ENCODE measurements around the gene RALB.
"Not testable (repeated sequence)": the region's sequence is repeated elsewhere in the genome, so short reads cannot be mapped to it uniquely, and the experiment has no call there.

RALB gene

DNA sequence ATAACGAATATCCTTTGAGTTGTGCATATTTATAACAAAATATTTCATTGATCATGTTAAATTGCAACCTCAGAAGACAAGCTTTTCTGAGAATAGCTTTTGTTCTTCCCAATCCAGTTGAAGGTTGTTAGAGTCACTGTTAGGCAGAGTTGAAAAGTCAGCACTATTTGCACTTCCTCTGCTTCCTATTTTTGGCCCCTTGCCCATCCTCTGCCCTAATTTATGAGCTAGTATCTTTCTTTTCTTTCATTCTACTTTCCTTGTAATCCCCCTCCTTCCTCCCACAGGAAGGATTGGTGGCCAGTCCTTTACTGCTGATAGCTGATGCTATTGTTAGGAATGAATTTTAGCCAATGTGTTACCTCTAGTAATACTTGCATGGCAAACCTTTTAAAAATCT, 4.9 kb downstream of the RALB start:
- peaks cover 9% of the 10 kb centered on the region; the same call in 1 of the 2 replicates for H3K79me2 ChIP-seq (ENCODE audit: control insufficient read depth, low read length)
- no peak for TF ChIP-seq EZH2phosphoT487 (IDR thresholded peaks at IDR 0.05; ENCODE audit: borderline replicate concordance, low read length)
- TF ChIP-seq, protein P1, sequence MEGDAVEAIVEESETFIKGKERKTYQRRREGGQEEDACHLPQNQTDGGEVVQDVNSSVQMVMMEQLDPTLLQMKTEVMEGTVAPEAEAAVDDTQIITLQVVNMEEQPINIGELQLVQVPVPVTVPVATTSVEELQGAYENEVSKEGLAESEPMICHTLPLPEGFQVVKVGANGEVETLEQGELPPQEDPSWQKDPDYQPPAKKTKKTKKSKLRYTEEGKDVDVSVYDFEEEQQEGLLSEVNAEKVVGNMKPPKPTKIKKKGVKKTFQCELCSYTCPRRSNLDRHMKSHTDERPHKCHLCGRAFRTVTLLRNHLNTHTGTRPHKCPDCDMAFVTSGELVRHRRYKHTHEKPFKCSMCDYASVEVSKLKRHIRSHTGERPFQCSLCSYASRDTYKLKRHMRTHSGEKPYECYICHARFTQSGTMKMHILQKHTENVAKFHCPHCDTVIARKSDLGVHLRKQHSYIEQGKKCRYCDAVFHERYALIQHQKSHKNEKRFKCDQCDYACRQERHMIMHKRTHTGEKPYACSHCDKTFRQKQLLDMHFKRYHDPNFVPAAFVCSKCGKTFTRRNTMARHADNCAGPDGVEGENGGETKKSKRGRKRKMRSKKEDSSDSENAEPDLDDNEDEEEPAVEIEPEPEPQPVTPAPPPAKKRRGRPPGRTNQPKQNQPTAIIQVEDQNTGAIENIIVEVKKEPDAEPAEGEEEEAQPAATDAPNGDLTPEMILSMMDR (IDR thresholded peaks at IDR 0.05; ENCODE audit: low read depth, low read length, poor library complexity, severe bottlenecking), result no peak
- no peaks in the 10 kb centered on the region for H3K9me2 ChIP-seq (replicated peaks; ENCODE audit: control insufficient read depth, low read length)
- no peak overlapping the region for H3K4me3 ChIP-seq (ENCODE audit: low read length)
- H4K20me1 ChIP-seq (ENCODE audit: control insufficient read depth, insufficient read depth, low read depth, low read length), result no peaks in the 10 kb centered on the region
- H3K36me3 ChIP-seq (ENCODE audit: control insufficient read depth, low read length), result no peaks in the 10 kb centered on the region
- H3K4me2 ChIP-seq (ENCODE audit: low read length), result no peak overlapping the region
- H3F3A ChIP-seq (ENCODE audit: control insufficient read depth, insufficient read depth), result no peaks in the 10 kb centered on the region
- H3K4me1 ChIP-seq (ENCODE audit: control insufficient read depth, low read length), result peaks cover 33% of the 10 kb centered on the region
- H3K27me3 ChIP-seq (ENCODE audit: control insufficient read depth, low read length), result peaks cover 10% of the 10 kb centered on the region
- H3K9me3 ChIP-seq (ENCODE audit: control insufficient read depth, insufficient read depth, low read length), result no peaks in the 10 kb centered on the region
- H3K27ac ChIP-seq (ENCODE audit: low read depth, low read length), result no peak overlapping the region

DNA sequence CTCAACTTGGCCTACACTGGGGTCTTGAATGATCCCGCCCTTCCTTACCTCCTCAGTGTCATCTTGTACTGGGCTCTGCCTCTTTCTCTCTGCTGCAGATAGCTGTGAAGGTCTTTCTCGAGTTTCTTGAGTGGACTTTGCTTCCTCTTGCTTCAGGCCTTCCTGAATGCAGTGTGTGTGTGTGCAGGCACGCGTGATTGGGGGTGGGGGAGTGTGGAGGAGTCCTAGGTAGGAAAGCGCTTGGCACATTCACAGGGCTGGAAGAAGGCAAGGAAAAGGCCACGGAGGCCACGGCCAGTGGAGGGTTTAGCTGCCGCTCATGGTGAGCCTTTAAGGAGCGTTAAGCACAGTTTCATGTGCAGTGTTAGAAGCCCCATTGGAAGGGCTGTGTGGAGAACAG, 5.5 kb downstream of the RALB start:
- no peak for TF ChIP-seq EZH2phosphoT487 (IDR thresholded peaks at IDR 0.05; ENCODE audit: borderline replicate concordance, low read length)
- TF ChIP-seq, protein P1 (IDR thresholded peaks at IDR 0.05; ENCODE audit: low read depth, low read length, poor library complexity, severe bottlenecking), result no peak
- H3K4me1 ChIP-seq (ENCODE audit: control insufficient read depth, low read length), result peaks cover 33% of the 10 kb centered on the region
- no peaks in the 10 kb centered on the region for H3K36me3 ChIP-seq (ENCODE audit: control insufficient read depth, low read length)
- no peak overlapping the region for H3K4me3 ChIP-seq (ENCODE audit: low read length)
- H3K27ac ChIP-seq (ENCODE audit: low read depth, low read length), result no peak overlapping the region
- no peaks in the 10 kb centered on the region for H4K20me1 ChIP-seq (ENCODE audit: control insufficient read depth, insufficient read depth, low read depth, low read length)
- no peaks in the 10 kb centered on the region for H3F3A ChIP-seq (ENCODE audit: control insufficient read depth, insufficient read depth)
- H3K9me3 ChIP-seq (ENCODE audit: control insufficient read depth, insufficient read depth, low read length), result no peaks in the 10 kb centered on the region
- H3K79me2 ChIP-seq (ENCODE audit: control insufficient read depth, low read length), result peaks cover 9% of the 10 kb centered on the region; the same call in 1 of the 2 replicates
- no peaks in the 10 kb centered on the region for H3K9me2 ChIP-seq (replicated peaks; ENCODE audit: control insufficient read depth, low read length)
- no peak overlapping the region for H3K4me2 ChIP-seq (ENCODE audit: low read length)
- H3K27me3 ChIP-seq (ENCODE audit: control insufficient read depth, low read length), result peaks cover 9% of the 10 kb centered on the region

- H4K20me1 ChIP-seq (ENCODE audit: control insufficient read depth, insufficient read depth, low read depth, low read length); H3K9me3 ChIP-seq (ENCODE audit: control insufficient read depth, insufficient read depth, low read length); H3K36me3 ChIP-seq (ENCODE audit: control insufficient read depth, low read length); H3K27ac ChIP-seq (ENCODE audit: low read depth, low read length); H3F3A ChIP-seq (ENCODE audit: control insufficient read depth, insufficient read depth); H3K9me2 ChIP-seq (replicated peaks; ENCODE audit: control insufficient read depth, low read length); H3K79me2 ChIP-seq (ENCODE audit: control insufficient read depth, low read length); H3K27me3 ChIP-seq (ENCODE audit: control insufficient read depth, low read length); H3K4me2 ChIP-seq (ENCODE audit: low read length); H3K4me3 ChIP-seq (ENCODE audit: low read length): not testable (repeated sequence)
- H3K4me1 ChIP-seq (ENCODE audit: control insufficient read depth, low read length), result peaks cover 26% of the 10 kb centered on the region
These were observed 7.3 kb downstream of the RALB start for GRCh38 chr2:120259939-120260338.

GRCh38 chr2:120260736-120261135, 8.1 kb downstream of the RALB start:
- H3K4me2 ChIP-seq (ENCODE audit: low read length), result no peak overlapping the region
- H3F3A ChIP-seq (ENCODE audit: control insufficient read depth, insufficient read depth), result no peaks in the 10 kb centered on the region
- no peaks in the 10 kb centered on the region for H3K9me2 ChIP-seq (replicated peaks; ENCODE audit: control insufficient read depth, low read length)
- no peaks in the 10 kb centered on the region for H3K9me3 ChIP-seq (ENCODE audit: control insufficient read depth, insufficient read depth, low read length)
- TF ChIP-seq, protein P1 (IDR thresholded peaks at IDR 0.05; ENCODE audit: low read depth, low read length, poor library complexity, severe bottlenecking), result no peak
- TF ChIP-seq EZH2phosphoT487 (IDR thresholded peaks at IDR 0.05; ENCODE audit: borderline replicate concordance, low read length), result no peak
- H3K27me3 ChIP-seq (ENCODE audit: control insufficient read depth, low read length), result no peaks in the 10 kb centered on the region
- H4K20me1 ChIP-seq (ENCODE audit: control insufficient read depth, insufficient read depth, low read depth, low read length), result 0 out of 2 replicates have a peak, but pooled peaks cover 5% of the 10 kb centered on the region
- H3K27ac ChIP-seq (ENCODE audit: low read depth, low read length), result no peak overlapping the region
- H3K36me3 ChIP-seq (ENCODE audit: control insufficient read depth, low read length), result no peaks in the 10 kb centered on the region
- H3K4me3 ChIP-seq (ENCODE audit: low read length), result no peak overlapping the region
- peaks cover 26% of the 10 kb centered on the region for H3K4me1 ChIP-seq (ENCODE audit: control insufficient read depth, low read length)
- H3K79me2 ChIP-seq (ENCODE audit: control insufficient read depth, low read length), result peaks cover 2% of the 10 kb centered on the region; the same call in 1 of the 2 replicates
